Left ventricle myocardium inferior (tissue), 1 donor: ENCODE data around the gene MMP24. TPM values are rescaled to one million over a fixed set of nuclear protein-coding genes. Genes with fewer than 3 reads are reported as not detected.
A peak's percentile ranks its signal among the peaks of the same experiment; 100 is the strongest.

Experiments
- DNase-seq: peaks from one replicate; pipeline ENCODE4 v3.0.0-alpha.2; 2020
- H3K27ac ChIP-seq: fragments of 200-600 bp; replicated peaks from 2 replicates; pipeline ENCODE4 v1.8.0; 2021
- H3K27me3 ChIP-seq: fragments of 200-600 bp; 2 replicates; pipeline ENCODE4 v1.8.0; 2021; ENCODE audit warnings: low read depth
- H3K36me3 ChIP-seq: fragments of 200-600 bp; 2 replicates; pipeline ENCODE4 v1.8.0; 2021
- H3K4me1 ChIP-seq: fragments of 200-600 bp; 2 replicates; pipeline ENCODE4 v1.8.0; 2021
- H3K4me3 ChIP-seq: fragments of 200-600 bp; 2 replicates; pipeline ENCODE4 v1.8.0; 2021; ENCODE audit warnings: mild to moderate bottlenecking, moderate library complexity
- H3K9me3 ChIP-seq: fragments of 200-600 bp; replicated peaks from 2 replicates; pipeline ENCODE4 v1.8.0; 2021
- intact Hi-C: fragments of 100-400 bp; cut with micrococcal nuclease; formaldehyde crosslinking; loops from one replicate; pipeline ENCODE4 v1.11.0; 2022
- total RNA-seq: library from RNA; stranded (reverse); fragmentation: NEBNext Ultra II Directional; extraction: Animal tissue kit (Norgen Biotek cat#: 25700); gene quantifications from one replicate; pipeline ENCODE4 v1.2.1, GENCODE V29; 2021
- TF ChIP-seq, protein P1 (sequence below): fragments of 200-600 bp; IDR thresholded peaks from 2 replicates; pipeline ENCODE4 v1.8.0; 2021; ENCODE audit warnings: antibody characterized with exemption, mild to moderate bottlenecking, borderline replicate concordance
- donor health status: DM: no; HTN: yes; CAD: no; lungs with severe emphysema.

MMP24 gene
- total RNA-seq, 1 donor from 2014 or later: 0.25 TPM

GRCh38 chr20:35264755-35265154, 38.3 kb downstream of the MMP24 start:
- Histone ChIP-seq H3K36me3 (peaks cover 26% of the 10 kb centered on the region), H3K4me3 (no peak overlapping the region), H3K27me3 (no peaks in the 10 kb centered on the region), H3K9me3 (no peaks in the 10 kb centered on the region), H3K4me1 (peaks cover 19% of the 10 kb centered on the region), H3K27ac (no peak overlapping the region)
- intact Hi-C loops: loop anchor here (5.0 kb wide), 1 partner anchor 117 kb away; the partner anchor contains the start of gene EDEM2
- TF ChIP-seq, protein P1, sequence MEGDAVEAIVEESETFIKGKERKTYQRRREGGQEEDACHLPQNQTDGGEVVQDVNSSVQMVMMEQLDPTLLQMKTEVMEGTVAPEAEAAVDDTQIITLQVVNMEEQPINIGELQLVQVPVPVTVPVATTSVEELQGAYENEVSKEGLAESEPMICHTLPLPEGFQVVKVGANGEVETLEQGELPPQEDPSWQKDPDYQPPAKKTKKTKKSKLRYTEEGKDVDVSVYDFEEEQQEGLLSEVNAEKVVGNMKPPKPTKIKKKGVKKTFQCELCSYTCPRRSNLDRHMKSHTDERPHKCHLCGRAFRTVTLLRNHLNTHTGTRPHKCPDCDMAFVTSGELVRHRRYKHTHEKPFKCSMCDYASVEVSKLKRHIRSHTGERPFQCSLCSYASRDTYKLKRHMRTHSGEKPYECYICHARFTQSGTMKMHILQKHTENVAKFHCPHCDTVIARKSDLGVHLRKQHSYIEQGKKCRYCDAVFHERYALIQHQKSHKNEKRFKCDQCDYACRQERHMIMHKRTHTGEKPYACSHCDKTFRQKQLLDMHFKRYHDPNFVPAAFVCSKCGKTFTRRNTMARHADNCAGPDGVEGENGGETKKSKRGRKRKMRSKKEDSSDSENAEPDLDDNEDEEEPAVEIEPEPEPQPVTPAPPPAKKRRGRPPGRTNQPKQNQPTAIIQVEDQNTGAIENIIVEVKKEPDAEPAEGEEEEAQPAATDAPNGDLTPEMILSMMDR: no peak
- no peak for DNase-seq

DNA sequence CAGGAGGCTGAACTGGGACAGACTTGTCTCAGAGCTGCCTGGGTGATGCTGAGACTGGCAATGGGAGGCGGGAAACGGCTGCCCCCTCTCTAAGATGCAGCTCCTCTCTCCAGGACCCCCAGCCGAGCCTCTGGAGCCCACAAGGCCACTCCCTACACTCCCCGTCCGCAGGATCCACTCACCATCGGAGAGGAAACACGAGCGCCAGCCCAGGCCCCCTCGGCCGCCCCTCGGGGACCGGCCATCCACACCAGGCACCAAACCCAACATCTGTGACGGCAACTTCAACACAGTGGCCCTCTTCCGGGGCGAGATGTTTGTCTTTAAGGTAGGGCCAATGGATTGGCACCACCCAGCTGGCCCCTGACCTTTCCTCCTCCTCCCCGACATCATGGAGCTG, 40.6 kb downstream of the MMP24 start:
- intact Hi-C loops: no loop called here
- H3K9me3 ChIP-seq: no peaks in the 10 kb centered on the region
- H3K4me3 ChIP-seq: no peak overlapping the region
- H3K27ac ChIP-seq: no peak overlapping the region
- DNase-seq: no peak
- peaks cover 47% of the 10 kb centered on the region for H3K36me3 ChIP-seq
- H3K4me1 ChIP-seq: peaks cover 19% of the 10 kb centered on the region
- H3K27me3 ChIP-seq: no peaks in the 10 kb centered on the region
- TF ChIP-seq, protein P1: no peak

DNA sequence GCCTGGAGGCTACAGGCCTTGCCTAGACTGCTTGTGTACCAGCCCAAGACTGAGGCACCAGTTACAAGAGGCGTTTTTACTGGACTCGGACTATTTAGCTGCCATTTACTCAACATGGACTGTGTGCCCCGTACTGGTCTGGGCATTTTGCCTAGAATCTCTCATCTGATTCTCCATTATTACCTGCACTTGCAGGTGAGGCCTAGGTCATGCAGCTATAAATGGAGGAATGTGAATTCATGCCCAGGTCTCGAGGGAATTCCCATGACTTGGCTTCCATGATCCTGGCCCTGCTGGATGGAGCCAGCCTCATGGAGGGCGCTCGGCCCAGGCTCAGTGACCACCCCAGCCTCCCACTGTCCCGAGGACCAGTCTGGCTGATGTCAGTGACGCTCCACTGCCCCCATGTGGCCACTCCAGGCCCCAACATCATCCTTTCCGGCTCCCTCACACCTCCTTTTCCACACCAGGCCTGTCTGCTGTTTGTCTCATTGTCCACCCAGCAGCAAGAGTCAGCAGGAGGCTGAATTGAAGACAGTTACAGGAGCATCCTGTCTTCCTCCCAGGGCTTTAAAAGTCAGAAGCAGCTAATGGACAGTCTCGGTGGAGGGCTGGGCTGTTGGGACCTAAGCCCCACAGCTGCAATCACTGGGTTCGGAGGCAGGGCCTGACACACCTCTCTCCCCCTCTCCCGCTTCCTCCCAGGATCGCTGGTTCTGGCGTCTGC, 42.7 kb downstream of the MMP24 start:
- H3K27ac ChIP-seq: no peak overlapping the region
- intact Hi-C loops: no loop called here
- H3K4me1 ChIP-seq: peaks cover 5% of the 10 kb centered on the region
- no peaks in the 10 kb centered on the region for H3K9me3 ChIP-seq
- no peak overlapping the region for H3K4me3 ChIP-seq
- H3K27me3 ChIP-seq: no peaks in the 10 kb centered on the region
- TF ChIP-seq, protein P1: peak; percentile 80
- peak; percentile 59 for DNase-seq
- peaks cover 47% of the 10 kb centered on the region for H3K36me3 ChIP-seq

- intact Hi-C loops: no loop called here
- TF ChIP-seq, protein P1: no peak
- DNase-seq: no peak
- Histone ChIP-seq H3K4me1 (peaks cover 8% of the 10 kb centered on the region), H3K27me3 (no peaks in the 10 kb centered on the region), H3K9me3 (no peaks in the 10 kb centered on the region), H3K4me3 (no peak overlapping the region), H3K36me3 (peaks cover 48% of the 10 kb centered on the region), H3K27ac (no peak overlapping the region)
Observed at GRCh38 chr20:35270021-35270902, 43.8 kb downstream of the MMP24 start.

DNA sequence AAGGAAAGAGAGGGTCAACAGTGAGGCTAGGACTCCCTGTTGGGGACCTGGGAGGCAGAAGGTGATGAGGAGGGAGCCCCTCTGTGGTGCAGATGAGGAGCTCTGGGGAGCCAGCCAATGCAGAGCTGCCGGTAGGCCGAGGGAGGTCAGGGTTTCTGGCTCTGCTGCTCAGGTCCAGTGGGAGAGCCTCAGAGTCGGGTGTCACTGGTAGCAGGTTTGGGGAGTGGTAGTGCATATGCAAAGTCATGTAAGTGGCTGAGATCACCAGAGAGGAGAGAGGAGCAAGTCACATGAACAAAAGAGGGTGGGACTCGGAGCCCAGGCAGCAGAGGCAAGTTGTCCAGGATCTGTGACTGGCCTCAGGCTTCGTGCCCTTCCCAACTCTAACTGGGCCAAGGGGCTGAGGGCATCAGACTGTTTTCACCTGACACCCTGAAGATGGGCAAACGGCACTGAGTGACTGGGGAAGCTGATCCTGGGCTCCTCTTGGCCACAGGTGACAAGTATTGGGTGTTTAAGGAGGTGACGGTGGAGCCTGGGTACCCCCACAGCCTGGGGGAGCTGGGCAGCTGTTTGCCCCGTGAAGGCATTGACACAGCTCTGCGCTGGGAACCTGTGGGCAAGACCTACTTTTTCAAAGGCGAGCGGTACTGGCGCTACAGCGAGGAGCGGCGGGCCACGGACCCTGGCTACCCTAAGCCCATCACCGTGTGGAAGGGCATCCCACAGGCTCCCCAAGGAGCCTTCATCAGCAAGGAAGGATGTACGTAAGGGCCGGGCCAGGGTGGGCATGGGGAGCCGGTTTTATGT, 44.8 kb downstream of the MMP24 start:
- intact Hi-C loops: no loop called here

More for the DNA sequence above, 44.8 kb downstream of the MMP24 start:
- DNase-seq: no peak
- Histone ChIP-seq H3K4me1 (peaks cover 18% of the 10 kb centered on the region), H3K27me3 (no peaks in the 10 kb centered on the region), H3K27ac (no peak overlapping the region), H3K36me3 (peaks cover 54% of the 10 kb centered on the region), H3K9me3 (no peaks in the 10 kb centered on the region), H3K4me3 (no peak overlapping the region)
- TF ChIP-seq, protein P1: no peak
